ENCODE results near the gene ZG16.

DNA sequence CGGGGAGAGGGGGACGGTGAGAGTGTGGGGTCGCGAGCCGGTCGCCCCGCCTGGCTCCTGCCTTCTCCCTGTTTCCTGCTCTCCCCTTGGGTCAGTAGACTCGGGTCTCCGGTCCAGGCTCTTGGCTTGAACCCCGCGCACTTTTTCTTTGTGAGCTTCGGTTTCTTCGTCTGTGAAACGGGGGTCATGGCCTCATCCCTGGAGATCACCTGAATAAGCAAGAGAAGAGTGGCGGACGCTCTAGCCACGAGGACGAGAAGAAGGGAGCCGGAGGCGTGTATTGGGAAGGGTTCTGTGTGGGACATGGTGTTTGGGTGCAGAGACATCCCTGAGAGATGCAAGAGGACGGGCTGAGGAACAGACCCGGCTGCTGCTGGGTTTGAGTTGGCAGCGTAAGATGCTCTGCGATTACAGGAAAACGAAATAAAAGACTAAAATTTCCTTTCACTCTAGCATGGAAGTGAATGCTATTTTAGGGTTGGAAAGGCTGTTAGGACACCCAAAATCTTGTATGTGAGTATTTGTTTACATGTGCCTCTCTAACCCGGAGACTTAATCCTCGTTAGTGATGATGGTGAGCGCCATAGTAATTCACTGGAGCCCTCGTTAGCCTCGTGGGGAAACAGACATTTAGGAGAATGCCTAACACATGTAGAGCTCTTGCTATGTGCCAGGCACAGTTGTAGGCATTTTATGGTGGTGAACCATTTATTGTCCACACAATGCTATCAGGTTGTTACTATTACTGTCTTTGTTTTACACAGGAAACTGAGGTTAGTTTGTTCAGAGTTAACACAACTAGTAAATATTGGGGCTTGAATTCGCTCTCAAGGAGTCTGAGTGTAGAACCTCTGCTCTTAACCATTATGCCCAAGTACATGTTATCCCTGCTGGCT lies 13.1 kb downstream of the ZG16 start:
- TF ChIP-seq, protein P1, sequence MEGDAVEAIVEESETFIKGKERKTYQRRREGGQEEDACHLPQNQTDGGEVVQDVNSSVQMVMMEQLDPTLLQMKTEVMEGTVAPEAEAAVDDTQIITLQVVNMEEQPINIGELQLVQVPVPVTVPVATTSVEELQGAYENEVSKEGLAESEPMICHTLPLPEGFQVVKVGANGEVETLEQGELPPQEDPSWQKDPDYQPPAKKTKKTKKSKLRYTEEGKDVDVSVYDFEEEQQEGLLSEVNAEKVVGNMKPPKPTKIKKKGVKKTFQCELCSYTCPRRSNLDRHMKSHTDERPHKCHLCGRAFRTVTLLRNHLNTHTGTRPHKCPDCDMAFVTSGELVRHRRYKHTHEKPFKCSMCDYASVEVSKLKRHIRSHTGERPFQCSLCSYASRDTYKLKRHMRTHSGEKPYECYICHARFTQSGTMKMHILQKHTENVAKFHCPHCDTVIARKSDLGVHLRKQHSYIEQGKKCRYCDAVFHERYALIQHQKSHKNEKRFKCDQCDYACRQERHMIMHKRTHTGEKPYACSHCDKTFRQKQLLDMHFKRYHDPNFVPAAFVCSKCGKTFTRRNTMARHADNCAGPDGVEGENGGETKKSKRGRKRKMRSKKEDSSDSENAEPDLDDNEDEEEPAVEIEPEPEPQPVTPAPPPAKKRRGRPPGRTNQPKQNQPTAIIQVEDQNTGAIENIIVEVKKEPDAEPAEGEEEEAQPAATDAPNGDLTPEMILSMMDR (IDR thresholded peaks at IDR 0.05; ENCODE audit: low read length), result no peak
- TF ChIP-seq EZH2phosphoT487 (IDR thresholded peaks at IDR 0.05; ENCODE audit: low read length), result no peak

Measured in MM.1S (cell line).